DMS 273 (cell line): ENCODE measurements around the gene MAGI2.

ENCODE experiments used
- DNase-seq: peaks from one replicate; lab custom pipeline; 2025; ENCODE audit not compliant: unreplicated experiment; lab: John Stamatoyannopoulos, UW

Gene MAGI2

DNA sequence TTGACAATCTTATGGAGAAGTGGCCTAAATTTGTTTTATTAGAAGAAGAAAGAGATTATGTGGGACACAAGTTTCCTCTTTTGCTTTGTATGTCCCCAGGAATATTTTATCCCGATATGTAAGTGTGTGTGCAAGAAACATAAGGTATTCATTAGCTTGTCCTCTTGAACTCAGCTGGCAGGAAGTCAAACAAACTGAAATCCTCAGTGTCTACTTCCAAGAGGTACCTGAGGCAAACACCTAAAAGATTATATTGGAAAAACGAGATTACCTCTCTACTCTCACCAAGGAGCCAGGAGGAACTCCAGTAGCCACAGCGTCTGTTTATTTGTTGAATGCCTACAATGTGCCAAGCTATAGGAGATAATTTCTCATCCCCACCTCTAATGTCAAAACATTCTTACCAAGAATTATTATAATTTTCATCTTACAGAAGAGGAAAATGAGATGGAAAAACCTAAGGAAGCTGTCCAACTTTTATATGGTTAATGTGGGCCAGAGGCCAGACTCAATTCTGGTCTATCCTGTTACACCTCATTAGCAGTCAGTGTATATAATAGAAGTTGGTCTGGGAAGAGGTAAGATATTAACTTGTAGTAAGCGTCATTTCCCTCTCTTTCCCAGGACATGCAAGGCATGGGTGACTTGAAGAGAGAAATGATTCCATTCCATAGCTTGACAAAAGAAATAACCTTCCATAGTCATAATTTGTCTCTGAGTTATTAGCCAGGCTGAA lies 692.7 kb downstream of the MAGI2 start:
- no peak for DNase-seq

DNA sequence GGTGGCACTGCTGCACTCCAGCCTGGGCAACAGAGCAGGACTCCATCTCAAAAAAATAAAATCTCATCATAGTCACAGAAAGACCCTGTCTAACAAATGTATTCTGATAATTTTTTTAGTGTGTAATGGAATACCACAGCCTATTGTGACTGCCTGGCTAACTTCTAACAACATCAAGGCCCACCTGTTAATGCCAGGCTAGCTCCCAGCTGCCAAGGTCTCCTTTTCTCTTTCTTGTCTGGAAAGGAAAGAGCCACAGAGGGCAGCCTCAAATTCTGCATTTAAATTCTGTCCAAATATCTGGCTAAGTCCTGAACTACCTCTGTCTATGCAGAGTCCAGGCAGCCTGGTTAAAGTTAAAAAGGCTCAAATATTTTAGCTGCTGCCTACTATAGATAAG lies 700.9 kb downstream of the MAGI2 start:
- DNase-seq: no peak

DNA sequence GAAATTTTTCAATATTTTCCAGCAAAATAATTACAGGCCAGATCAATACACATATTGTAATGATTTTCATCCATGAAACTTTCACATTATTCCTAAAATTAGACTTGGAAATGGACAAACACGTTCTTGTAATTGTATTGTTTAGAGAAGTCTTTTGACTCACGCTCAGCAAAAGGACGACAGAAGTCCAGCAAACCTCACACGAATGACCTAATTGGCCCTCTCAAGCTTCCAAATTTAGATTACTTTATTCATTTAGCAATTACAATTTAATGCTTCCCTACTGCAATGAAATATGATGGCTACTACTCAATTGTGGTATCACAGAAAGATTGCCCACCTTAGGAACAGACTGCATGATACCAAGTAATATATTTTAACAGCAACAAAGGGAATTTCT lies 702.2 kb downstream of the MAGI2 start:
- no peak for DNase-seq

DNA sequence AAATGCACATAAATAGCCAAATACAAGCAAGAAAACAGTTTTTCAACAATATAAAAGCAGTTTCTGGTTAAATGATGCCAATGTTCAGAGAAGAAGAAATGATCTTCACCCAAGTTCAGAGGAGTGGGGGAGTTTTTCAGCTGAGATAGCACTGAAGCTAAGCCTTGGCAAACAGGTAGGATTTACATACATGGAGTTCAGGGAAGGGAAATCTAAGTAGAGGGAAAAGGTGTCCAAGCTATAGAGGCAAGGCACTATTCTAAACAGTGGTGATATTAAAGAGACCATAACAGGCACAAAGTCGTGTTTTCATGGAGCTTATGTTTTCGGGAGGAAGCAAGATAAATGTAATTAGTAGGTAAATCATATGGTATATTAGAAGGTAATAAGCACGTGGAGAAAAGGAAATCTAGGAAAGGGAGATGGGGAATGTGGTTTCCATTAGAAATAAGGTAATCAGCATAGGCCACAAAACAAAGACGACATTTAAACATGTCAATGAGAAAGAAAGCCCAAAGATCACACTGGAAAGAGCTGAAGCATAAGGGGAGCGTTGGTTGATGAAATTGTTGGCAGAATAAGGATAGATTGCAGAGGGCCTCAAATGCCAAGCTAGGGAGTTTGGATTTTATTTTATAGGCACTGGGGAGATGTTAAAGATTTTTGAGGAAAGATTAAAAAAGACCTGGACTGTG lies 704.3 kb downstream of the MAGI2 start:
- DNase-seq: no peak

DNA sequence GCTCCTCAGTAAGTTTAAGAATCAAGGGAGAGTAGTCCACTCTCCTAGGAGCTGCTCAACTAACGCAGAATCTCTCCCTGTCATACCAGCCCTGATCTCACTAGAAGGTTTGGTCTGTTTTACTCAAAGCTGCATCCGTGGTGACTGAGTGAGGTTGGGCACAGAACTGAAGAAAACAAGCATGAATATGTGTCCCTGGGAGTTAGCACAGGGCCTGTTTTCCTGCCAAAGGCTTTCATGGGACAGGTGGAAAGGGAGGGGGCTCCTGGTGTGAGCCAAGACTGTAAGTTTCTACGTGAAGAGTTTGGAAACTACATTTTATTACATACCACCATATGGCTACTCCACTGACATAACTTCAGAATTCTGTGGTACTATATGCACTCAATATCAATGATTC lies 705.9 kb downstream of the MAGI2 start:
- DNase-seq: peak; percentile 49

DNA sequence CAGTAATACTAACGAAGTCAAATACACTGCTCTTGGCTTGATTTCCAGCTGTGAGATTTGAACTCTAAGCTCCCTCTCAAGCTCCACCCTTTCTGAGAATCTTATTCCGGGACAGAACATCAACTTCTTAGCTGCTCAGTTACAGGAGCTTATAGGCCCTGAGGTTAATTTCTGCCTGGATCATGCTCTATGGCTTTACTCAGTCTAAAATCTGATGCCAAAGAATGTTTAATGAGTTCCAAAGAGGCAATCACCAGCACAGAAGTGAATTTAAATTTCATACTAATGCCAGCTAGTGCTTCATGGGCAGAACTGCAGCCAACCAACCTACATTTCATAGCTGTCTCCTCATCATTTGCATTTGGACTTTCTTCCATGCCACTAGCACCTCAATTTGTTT lies 707.2 kb downstream of the MAGI2 start:
- DNase-seq: peak; percentile 14

DNA sequence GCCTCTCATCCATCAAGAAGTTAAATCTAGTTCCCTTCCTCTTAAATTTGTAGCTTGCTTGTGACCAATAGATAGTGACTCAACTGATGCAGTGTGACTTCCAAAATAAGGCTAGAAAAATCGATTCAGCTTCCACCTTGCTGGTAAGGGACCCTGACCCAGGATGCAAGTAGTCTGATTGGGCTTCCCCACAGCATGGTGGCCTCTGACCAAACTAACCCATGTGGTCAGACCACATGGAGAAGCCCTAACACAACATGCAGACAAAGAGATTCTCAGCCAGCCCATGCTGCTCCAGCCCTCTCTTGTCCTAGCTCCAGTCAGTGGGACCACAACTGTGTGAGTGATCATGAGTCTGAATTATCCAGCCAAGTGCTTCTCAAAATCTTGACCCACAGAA lies 710.8 kb downstream of the MAGI2 start:
- DNase-seq: no peak

DNA sequence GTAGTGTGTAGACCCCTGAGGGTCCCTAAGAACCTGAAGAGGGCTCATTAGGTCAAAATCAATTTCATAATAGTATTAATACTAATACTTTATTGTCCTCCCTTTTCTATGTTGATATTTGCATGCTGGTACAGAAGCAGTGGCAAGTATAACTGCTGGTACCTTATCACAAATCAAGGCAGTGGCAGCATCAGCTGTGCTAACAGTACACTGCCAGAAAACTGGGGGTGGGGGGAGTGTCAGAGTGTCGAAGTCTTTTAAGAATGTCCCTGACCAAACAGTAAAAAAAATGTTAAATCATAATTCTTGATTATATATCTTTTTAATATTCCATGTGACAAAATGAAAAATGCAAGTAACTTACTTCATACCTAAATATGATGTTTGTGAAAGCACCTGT lies 716.9 kb downstream of the MAGI2 start:
- no peak for DNase-seq

DNA sequence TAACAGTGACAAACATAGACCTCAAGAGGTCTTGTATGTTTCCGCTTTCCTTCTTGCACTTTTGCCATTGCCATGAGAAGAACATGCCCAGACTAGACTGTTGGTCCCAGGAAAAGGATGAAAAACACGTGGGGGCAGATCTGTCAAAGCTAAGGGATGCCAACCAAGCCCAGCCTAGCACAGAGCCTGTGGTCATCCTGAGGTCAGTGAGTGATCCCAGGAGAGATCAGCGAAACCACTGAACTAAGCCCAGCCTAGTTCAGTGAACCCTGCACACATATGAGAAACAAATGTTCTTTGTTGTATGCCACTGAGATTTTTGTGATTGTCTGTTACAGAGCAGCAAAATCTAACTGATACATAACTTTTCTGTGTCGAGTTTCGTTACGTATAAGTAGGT lies 718.8 kb downstream of the MAGI2 start:
- DNase-seq: no peak

DNA sequence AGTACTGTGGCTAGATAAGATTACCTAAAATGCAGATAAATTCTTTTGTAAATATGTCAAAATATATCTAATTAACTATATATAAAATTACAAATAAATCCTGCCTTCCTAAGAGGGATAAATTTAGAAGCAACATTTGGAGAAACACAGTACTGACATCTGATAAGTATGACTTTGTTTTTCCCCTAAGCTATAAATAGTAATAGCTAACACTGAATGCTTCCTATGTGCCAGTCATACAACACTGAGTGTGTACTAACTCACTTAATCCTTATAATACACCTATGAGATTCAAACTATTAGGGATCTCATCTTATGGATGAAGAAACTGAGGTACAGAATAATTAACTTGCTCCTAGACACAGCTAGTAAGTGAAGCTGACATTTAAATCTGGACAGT lies 733.4 kb downstream of the MAGI2 start:
- DNase-seq: no peak

DNA sequence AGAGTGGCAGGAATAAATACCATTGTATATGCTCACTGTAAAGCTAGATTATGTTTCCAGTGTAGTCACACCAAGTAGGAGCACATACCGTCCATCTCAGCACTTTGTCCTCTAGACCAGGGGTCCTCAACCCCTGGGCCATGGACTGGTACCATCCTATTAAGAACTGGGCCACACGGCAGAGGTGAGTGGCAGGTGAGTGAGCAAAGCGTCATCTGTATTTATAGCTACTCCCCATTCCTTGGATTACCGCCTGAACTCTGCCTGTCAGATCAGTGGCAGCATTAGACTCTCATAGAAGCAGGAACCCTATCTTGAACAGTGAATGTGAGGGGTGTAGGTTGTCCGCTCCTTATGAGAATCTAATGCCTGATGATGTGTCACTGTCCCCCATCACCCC lies 735.3 kb downstream of the MAGI2 start:
- DNase-seq: no peak

DNA sequence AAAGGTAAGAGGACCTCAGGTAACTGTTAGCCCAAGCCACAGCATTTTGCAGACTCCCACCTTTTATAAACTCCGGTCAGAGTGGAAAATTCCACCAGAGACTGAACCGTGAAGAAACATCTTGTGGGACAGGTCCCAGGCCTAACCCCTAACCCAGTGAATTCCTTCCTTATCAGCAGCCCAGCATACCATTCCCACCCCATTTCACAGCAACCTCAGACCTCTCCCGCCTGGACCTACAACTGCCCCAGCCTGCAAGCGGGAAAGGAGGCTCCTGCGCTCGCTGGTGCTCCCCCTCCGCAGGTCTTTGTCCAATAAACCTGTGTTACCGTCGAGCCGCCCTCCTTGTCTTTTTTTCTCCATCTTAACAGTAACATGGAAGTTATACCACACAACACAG lies 736.6 kb downstream of the MAGI2 start:
- no peak for DNase-seq

DNA sequence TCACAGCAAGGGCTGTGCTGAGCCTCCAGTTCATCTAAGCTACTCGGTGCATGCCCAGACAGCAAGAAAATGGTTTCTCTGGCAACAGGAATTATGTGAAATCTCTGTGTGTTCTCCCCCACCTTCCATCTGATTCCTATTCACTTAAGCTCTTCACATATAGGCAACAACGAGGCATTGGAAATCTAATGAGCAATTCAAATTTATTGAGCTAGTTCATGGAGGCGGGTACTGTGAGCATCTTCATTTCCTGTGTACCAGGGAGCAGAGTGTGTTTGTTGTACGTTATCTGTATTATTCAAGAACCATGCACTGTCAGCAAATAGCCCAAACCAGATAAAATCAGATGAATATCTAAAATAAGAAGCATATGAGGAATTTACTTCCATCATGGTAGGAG lies 739.1 kb downstream of the MAGI2 start:
- peak; percentile 6 for DNase-seq

DNA sequence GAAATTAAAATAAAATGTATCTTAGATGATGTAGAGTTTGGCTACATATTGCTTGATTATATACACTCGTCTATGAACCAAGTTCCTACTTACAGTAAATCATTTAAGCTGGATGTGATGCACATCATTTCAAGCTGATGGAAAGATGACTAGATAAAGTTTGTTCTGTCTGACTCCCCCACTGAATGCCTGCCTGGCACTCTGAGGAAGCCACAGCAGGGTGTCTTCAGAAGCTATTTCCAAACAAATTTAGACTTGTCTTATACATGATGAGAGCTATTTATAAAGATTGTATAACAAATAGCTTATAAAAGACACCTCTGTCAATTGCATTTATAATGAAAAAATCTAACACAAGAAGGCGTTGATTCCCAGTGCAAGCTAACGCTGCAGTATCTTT lies 741.4 kb downstream of the MAGI2 start:
- DNase-seq: no peak

DNA sequence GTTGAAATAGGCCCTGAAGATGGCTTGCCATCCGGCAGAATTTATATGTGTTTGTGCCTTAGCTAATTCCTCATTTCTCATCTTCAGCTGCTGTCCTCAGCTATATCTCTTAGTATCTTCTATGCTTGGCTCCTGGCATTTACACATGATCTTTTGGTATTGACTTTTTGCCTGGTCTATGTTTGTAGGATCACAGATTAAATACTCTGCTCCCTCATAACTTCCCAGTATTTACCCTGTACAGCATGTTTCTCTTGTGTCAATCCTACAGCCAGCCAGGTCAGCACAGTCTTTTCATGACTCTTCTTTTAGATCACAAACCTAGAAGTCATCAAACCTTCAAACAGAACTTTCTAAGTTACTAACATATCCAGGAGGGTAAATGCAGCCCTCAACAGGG lies 743.8 kb downstream of the MAGI2 start:
- DNase-seq: no peak

DNA sequence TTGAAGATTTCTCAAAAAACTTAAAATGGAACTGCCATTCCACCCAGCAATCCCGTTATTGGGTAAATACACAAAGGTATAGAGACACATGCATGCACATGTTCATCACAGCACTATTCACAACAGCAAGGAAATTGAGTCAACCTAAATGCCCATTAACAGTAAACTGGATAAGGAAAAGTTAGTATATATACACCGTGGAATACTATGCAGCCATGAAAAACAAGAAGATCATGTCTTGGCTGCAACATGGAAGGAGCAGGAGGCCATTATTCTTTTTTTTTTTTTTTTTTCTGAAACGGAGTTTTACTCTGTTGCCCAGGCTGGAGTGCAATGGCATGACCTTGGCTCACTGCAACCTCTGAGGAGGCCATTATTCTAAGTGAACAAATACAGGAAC lies 749.0 kb downstream of the MAGI2 start:
- DNase-seq: no peak

DNA sequence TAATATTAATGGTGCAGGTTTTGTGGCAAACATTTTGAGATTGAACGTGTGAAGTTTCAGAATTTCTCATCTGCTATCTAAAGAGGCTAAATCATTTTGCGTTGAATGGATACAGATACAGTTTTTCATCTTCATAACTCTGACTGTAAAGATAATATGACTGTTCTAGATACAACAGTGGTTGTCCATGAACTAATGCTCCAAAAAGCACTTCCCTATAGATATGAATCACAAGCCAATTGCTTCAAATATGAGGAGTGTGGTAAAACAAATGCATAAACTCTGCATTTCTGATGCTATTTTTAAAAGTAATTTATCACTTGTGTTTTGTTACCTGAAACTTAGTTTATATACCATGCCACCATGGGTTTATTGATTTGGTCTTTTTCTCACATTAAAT lies 750.1 kb downstream of the MAGI2 start:
- no peak for DNase-seq

DNA sequence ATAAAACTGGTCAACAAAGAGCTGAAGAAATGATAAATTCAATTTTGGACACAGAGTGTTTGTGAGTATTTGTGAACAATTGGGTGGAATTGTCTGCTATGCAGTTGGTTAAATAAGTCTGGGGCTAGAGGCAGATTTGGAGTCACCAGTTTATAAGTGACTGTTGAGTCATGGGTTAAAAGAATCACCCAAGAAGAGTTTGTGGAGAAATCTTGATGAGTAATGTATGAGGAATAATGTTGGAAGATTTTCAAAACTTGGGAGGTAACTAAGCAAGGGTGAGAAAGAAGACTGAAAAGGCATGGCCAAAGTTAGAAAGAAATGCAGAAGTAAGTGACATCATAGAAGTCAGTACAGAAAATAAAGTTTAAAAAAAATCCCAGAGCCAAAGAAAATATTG lies 750.7 kb downstream of the MAGI2 start:
- DNase-seq: no peak

DNA sequence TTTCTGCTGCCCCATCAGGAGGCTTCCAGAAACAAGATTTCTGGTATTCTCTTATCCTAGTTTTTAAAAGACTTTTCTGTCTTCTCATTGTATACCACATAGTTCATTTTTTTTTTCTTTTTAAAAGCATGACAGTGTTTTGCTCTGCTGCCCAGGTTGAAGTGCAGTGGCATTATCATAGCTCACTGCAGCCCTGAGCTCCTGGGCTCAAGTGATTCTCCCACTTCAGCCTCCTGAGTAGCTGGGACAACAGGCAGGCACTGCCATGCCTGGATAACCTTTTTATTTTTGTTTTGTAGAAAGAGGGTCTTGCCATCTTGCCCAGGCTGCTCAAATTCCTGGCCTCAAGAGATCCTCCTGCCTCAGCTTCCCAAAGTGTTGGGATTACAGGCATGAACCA lies 757.6 kb downstream of the MAGI2 start:
- no peak for DNase-seq

DNA sequence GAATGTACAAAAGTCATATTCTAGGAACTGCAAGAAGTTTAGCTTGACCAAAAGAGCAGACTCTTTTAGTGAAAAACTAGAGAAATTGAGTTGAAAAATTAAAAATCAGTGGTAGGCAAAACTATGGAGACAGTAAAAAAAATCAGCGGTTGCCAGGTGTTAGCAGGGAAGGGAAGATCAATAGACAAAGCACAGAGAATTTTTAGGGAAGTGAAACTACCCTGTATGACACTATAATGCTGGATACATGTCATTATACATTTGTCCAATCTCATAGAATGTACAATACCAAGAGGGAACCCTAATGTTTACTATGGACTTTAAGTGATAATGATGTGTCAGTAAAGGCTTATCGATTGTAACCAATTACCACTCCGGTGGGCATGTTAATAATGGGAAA lies 761.9 kb downstream of the MAGI2 start:
- DNase-seq: no peak

DNA sequence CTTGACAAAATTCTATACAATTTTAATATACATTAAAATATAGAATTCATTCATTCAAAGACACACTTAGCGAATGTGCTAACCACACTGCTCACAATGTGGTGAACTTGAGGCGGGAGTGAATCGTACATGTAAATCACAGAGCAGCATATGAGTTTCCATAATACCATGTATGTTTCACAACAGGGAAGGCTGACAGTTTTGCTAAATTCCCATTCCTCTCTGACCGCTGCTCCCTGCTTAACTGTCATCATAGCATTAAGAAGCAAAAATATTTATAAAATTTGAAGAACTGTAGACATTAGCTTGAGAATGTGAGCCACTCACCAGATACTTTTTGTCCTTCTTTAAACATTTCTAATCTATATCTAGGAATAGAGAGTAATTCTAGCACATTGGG lies 763.3 kb downstream of the MAGI2 start:
- no peak for DNase-seq

DNA sequence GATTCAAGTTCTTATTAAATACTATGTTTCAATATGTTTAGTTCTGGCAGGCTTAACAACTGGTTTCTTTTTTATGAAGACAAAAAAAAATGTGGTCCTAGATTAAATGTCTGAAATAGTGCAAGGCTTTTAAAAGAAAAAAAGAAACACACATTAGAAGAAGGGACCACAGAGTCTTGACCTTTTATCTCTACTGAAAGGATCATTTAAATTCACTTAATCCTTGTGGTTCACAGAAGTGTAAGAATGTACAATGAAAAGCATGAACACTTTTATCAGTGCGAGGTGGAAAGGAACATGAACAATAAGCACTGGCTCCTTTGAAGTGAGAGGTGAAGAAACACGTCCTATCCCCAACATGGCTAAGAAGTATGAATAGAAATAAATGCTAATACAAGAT lies 765.1 kb downstream of the MAGI2 start:
- no peak for DNase-seq

DNA sequence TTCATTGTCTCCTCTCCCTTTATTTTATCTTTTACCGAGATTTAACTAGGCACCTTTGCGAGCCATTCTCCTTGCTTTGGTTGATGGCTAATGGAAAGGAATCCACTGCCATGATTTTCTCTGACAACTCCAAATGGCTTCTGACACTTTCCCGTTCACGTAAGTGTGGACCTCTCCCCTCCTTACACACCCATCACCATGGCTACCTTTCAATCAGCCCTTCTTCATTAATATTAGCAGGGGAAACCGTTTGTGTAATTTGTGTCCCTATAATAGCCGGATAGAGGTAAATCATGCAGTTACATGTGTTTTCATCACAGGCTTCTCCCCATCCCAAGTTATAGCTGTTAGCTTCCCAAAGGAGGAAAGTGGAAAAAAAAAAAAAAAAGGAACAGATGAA lies 767.3 kb downstream of the MAGI2 start:
- no peak for DNase-seq
